Measurements from ENCODE around the gene TMEM63A. TPM values are rescaled to one million over a fixed set of nuclear protein-coding genes. Genes with fewer than 3 reads are reported as not detected.
A peak's percentile ranks its signal among the peaks of the same experiment; 100 is the strongest.

Gene TMEM63A
- total RNA-seq, 2 experiments from 2014 or later: 126 to 127 TPM

DNA sequence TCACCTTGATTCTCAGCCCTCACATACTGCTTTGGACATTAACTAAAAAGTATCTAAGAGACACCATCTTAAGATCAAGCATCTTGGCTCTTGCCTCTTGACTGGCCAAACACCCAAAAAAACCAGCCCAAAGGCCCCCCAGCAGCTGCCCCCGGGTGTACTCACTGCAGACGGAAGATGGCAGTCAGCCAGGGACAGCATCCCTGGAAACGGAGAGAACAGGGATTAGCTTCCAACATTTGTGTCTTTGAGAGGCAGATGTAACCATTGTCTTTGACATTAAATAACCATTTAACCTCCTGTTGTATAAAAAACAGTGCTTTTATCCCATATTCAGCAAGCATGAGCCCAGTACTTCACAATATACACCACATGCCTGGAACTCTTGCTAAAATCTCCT is 11.3 kb downstream of the TMEM63A start:
- H3K27me3 Mint-ChIP-seq: no peaks in the 10 kb centered on the region
- no peak overlapping the region for H3K27ac Mint-ChIP-seq
- DNase-seq: no peak
- H3K4me3 Mint-ChIP-seq: no peak overlapping the region
- ChIA-PET CTCF (interaction anchor here (0.9 to 1.3 kb wide), 3 partner anchors 11 to 40 kb away, joined by 3 to 4 read pairs (median 4); partner anchors contain the start of gene TMEM63A), POLR2A (interaction anchor here (0.9 to 4.0 kb wide), 3 partner anchors 11 to 53 kb away, joined by 3 to 40 read pairs (median 4); partner anchors contain the start of genes PYCR2 and TMEM63A)
- H3K9me3 Mint-ChIP-seq: no peaks in the 10 kb centered on the region
- peaks cover 59% of the 10 kb centered on the region for H3K4me1 Mint-ChIP-seq
- H3K36me3 Mint-ChIP-seq (ENCODE audit: low read depth): peaks cover 74% of the 10 kb centered on the region

DNA sequence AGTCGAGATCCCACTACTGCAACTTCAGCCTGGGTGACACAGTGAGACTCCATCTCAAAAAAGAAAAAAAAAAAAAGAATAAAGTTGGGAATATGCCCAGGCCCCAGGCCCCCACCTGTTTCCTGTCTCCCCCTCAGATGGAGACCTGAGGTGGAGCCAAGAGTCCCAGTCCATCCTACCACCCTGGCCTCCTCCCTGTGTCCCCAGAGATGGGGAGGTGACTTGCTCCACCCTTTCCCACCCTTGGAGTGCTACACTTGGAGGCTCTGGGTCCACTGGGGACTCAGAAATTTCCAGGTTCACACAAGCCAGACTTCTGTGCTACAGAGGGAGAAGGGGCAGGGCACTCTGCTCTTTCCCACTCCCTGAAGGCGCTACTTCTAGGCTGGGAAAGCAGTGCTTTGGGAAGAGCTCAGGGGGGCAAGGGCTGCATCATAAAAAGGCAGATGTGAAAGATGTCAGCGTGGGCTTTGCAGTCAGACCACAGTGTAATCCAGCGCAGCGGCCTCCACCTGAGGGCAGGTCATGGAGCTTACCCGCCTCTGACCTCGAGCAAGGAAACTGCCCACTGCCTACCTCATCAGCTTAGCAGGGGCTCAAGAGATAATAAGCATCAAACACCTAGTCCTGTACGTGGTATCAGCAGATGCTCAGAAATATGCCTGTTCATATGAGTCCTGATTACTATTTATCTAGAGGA is 13.4 kb downstream of the TMEM63A start:
- Mint-ChIP-seq H3K36me3 (ENCODE audit: low read depth) (peaks cover 73% of the 10 kb centered on the region), H3K4me1 (peaks cover 58% of the 10 kb centered on the region), H3K27me3 (no peaks in the 10 kb centered on the region), H3K4me3 (no peak overlapping the region), H3K9me3 (no peaks in the 10 kb centered on the region), H3K27ac (no peak overlapping the region)
- ChIA-PET POLR2A (interaction anchor here (4.0 kb wide), 1 partner anchor 13 kb away, joined by 40 read pairs; the partner anchor contains the start of gene TMEM63A), CTCF (no interaction called here)
- no peak for DNase-seq

DNA sequence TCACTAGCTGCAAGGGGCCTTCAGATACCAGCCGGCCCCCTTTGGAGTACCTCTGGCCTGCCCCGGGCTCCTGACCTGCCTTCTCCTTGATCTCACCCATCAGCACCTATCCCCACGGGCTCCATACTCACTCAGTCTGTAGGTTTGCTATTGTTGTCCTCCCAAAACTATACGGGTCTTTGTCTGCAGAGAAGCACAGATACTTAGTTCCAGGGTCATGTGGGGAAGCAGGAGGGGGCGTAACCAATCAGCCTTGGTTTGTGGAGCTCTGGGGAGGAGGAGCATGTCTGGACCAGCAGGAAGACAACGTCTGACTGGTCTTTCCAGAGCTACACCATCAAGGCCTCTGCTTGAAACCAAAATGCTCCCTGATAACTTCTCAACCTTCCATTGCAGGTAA is 15.2 kb downstream of the TMEM63A start:
- Mint-ChIP-seq H3K9me3 (no peaks in the 10 kb centered on the region), H3K4me3 (no peak overlapping the region), H3K4me1 (peaks cover 46% of the 10 kb centered on the region), H3K36me3 (ENCODE audit: low read depth) (peaks cover 72% of the 10 kb centered on the region), H3K27ac (peak overlapping the region; percentile 41), H3K27me3 (no peaks in the 10 kb centered on the region)
- POLR2A ChIA-PET: interaction anchor here (1.0 to 3.1 kb wide), 5 partner anchors 15 to 89 kb away, joined by 3 to 24 read pairs (median 8); partner anchors contain the start of genes SRP9 and TMEM63A
- CTCF ChIA-PET: interaction anchor here (2.0 to 2.1 kb wide), 2 partner anchors 10 to 15 kb away, joined by 6 to 7 read pairs; partner anchors contain the start of gene TMEM63A
- no peak for DNase-seq

DNA sequence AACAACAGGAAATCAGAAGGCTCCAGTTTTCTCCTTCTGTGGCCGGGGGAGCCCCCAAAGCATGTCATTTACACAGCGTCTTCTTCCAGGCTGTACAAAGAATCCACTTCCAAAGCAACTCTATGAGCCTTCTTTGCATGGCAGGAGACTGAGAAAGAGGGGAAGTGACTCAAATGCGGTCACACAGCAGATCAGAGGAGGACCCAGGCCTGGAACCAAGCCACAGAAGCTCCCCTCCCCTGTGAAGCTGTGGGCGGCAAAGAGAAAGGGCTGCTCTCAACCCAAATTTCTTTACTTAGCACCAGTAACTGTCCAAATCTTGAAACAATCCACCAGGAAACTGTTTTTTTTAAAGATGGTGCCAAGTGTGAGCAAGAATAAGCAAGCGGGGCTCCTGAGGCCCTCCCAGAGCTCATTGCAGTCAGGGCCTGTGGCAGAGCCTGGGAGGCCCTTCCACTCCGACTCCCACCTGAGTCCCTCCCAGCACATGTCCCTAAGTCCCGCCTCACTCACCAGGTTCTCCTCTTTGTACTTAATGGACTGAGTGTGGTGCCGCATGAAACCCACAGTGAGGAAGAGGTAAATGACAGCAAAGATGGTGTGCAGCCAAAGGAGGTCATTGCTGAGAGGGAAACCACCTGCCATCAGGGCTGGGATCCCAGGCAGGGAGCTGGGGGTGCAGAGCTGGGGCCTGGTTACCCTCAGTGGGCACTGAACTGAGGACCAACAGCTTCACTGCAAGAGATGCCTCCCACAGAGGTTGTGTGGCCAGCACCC is 15.9 kb downstream of the TMEM63A start:
- Mint-ChIP-seq H3K9me3 (no peaks in the 10 kb centered on the region), H3K4me1 (peaks cover 39% of the 10 kb centered on the region), H3K36me3 (ENCODE audit: low read depth) (peaks cover 72% of the 10 kb centered on the region), H3K27me3 (no peaks in the 10 kb centered on the region), H3K27ac (peak overlapping the region; percentile 50), H3K4me3 (no peak overlapping the region)
- POLR2A ChIA-PET: interaction anchor here (0.7 to 3.1 kb wide), 8 partner anchors 16 to 134 kb away, joined by 3 to 24 read pairs (median 4); partner anchors contain the start of genes SRP9 and TMEM63A
- DNase-seq: peak; percentile 77
- CTCF ChIA-PET: interaction anchor here (2.0 to 2.1 kb wide), 2 partner anchors 11 to 15 kb away, joined by 6 to 7 read pairs; partner anchors contain the start of gene TMEM63A

DNA sequence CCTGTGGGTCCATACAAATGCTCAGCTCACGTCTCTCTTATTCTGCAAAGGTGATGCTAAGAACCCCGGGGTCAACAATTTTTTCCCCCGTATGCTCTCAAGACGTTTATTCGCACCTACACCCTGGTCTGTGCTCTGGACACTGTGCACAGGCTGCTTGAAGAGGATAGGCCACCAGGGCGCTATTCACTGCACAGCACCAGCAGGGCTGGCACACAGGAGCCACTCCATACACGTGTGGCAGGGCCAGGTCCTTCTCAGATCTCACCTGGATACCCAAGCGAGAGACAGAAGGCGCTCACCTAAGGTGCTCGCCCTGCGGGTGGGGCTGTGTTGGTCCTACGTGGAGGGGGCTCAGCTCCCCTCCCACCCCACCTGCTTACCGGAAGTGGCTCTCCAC is 16.7 kb downstream of the TMEM63A start:
- peaks cover 71% of the 10 kb centered on the region for H3K36me3 Mint-ChIP-seq (ENCODE audit: low read depth)
- peaks cover 36% of the 10 kb centered on the region for H3K4me1 Mint-ChIP-seq
- POLR2A ChIA-PET: interaction anchor here (0.6 to 3.1 kb wide), 5 partner anchors 16 to 88 kb away, joined by 3 to 24 read pairs (median 8); partner anchors contain the start of genes SRP9 and TMEM63A
- peak overlapping the region; percentile 50 for H3K27ac Mint-ChIP-seq
- CTCF ChIA-PET: interaction anchor here (0.9 to 2.1 kb wide), 4 partner anchors 11 to 46 kb away, joined by 3 to 7 read pairs (median 5); partner anchors contain the start of gene TMEM63A
- no peaks in the 10 kb centered on the region for H3K27me3 Mint-ChIP-seq
- DNase-seq: no peak
- H3K9me3 Mint-ChIP-seq: no peaks in the 10 kb centered on the region
- H3K4me3 Mint-ChIP-seq: no peak overlapping the region

DNA sequence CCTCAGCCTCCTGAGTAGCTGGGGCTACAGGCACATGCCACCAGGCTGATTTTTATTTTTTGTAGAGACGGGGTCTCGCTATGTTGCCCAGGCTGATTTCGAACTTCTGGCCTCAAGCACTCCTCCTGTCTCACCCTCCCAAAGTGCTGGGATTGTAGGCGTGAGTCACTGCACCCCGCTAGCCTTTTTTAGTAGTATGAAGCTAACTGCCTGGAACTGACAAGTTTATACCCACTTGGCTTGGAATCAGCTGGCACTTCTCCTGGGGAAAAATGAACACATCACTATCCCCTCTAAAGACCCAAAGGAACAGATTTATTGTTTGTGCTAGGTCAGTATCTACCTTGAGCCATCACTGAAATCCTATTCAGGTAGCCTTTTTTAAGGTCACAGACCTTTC is 19.0 kb downstream of the TMEM63A start:
- Mint-ChIP-seq H3K4me1 (peaks cover 34% of the 10 kb centered on the region), H3K36me3 (ENCODE audit: low read depth) (peaks cover 71% of the 10 kb centered on the region), H3K4me3 (no peak overlapping the region), H3K27me3 (no peaks in the 10 kb centered on the region), H3K9me3 (no peaks in the 10 kb centered on the region), H3K27ac (no peak overlapping the region)
- POLR2A ChIA-PET: no interaction called here
- no peak for DNase-seq
- CTCF ChIA-PET: interaction anchor here (0.5 kb wide), 1 partner anchor 103 kb away, joined by 3 read pairs; no protein-coding TSS in a partner anchor

DNA sequence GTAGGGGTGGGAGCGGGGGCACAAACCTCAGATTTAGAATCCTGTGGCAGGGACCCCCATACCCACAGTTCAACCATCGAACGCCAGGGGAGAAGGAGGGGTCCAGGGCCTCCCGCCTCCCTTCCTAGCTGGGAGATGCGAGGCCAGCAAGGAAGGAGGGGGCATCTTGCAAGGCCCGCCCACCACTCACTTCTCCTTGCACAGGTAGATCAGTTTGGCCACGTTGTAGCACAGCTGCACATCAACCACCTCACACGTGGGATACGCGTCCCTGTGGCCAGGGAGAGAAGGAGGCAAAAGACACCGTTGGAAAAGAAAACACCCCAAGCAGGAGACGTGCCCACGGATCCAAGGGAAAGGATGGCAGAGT is 19.6 kb downstream of the TMEM63A start:
- Mint-ChIP-seq H3K4me3 (no peak overlapping the region), H3K4me1 (peaks cover 31% of the 10 kb centered on the region), H3K27me3 (no peaks in the 10 kb centered on the region), H3K9me3 (no peaks in the 10 kb centered on the region), H3K36me3 (ENCODE audit: low read depth) (peaks cover 70% of the 10 kb centered on the region), H3K27ac (no peak overlapping the region)
- no peak for DNase-seq
- CTCF ChIA-PET: no interaction called here
- POLR2A ChIA-PET: no interaction called here

DNA sequence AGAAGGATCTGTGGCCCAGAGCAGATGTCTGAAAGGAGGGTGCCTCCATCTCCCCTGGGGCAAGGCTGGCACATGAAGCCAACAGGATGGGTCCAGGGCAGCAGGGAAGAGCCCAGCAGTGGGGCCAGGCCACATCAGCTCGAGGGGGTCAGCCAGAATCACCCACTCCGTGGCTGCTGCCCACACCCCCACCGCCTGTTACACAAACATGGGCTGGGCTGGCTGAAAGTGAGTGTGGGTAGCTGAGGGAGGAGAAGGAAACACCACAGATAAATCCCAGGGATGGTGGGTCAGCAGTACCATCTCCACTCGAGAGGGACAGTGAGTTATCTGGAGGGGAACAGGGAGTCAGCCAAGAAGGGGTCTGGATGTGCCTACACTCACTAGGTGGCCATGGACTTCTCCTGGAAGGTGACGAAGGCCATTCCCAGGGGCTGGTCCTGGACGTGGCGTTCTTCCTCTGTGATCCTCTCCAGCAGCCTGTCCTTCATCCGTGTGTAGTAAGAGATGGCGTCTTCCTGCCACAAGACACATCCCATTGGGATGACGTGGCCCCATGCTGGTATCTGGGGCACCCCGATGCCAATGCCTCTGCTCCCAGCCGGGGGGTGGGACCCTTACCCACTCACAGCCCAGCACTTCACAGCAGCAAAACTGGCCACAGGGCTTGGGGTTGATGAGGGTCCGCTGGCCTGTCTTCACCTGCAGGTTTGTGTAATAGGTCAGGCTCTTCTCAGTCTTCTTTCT is 20.2 kb downstream of the TMEM63A start:
- ChIA-PET POLR2A (interaction anchor here (0.5 kb wide), 1 partner anchor 49 kb away, joined by 3 read pairs; no protein-coding TSS in a partner anchor), CTCF (no interaction called here)
- H3K27ac Mint-ChIP-seq: no peak overlapping the region

DNA sequence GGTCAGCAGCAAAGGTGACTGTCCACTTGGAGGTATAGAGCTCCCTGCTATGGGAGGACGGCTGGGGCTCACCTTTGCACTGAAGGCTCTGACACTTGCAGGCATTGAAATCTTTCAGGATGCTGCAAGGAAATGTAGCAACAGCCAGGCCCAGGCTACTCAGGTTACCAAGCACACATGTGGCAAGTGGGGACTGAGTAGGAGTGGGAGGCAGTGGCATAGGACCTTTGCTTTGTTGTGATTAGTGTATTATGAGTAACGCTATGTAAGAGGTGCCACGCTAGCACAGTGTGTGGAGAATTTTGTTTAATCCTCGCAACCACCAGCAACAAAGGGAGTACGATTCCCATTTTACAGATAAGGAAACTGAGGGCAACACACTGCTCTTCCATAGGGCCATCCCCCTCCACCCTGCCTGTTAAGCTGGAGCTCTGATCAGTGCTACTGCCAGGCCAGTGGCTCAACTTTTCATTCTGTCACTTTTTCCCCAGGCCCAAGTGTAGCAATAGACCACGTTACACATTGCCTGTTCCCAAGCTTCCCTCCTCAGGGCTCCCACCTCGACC is 21.2 kb downstream of the TMEM63A start:
- CTCF ChIA-PET: interaction anchor here (1.6 kb wide), 1 partner anchor 12 kb away, joined by 4 read pairs; no protein-coding TSS in a partner anchor
- no peak overlapping the region for H3K4me3 Mint-ChIP-seq
- POLR2A ChIA-PET: interaction anchor here (0.7 kb wide), 1 partner anchor 50 kb away, joined by 3 read pairs; no protein-coding TSS in a partner anchor
- H3K36me3 Mint-ChIP-seq (ENCODE audit: low read depth): peaks cover 65% of the 10 kb centered on the region
- no peaks in the 10 kb centered on the region for H3K9me3 Mint-ChIP-seq
- peaks cover 14% of the 10 kb centered on the region for H3K4me1 Mint-ChIP-seq
- no peaks in the 10 kb centered on the region for H3K27me3 Mint-ChIP-seq
- H3K27ac Mint-ChIP-seq: no peak overlapping the region
- no peak for DNase-seq

More for the DNA sequence above, 20.2 kb downstream of the TMEM63A start:
- Mint-ChIP-seq H3K4me3 (no peak overlapping the region), H3K4me1 (peaks cover 25% of the 10 kb centered on the region), H3K36me3 (ENCODE audit: low read depth) (peaks cover 68% of the 10 kb centered on the region), H3K27me3 (no peaks in the 10 kb centered on the region), H3K9me3 (no peaks in the 10 kb centered on the region)
- no peak for DNase-seq

DNA sequence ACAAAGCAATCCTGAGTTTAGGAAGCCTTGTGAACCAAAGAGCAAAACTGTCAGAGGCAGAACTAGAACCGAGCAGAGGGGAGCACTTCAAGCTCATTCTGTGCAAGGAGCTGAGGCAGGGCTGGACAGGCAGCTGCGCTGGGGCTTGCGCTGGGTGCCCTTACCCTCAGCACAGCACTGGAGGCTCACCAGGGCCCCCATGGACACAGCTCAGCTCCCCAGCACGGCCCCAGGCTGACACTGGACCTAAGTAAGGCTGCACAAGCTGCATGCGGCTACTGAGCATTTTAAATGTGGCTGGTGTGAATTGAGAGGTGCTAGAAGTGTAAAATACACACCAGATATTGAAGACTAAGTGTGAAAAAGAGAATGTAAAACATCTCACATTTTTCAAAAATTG is 22.1 kb downstream of the TMEM63A start:
- DNase-seq: no peak
- Mint-ChIP-seq H3K4me3 (no peak overlapping the region), H3K27me3 (no peaks in the 10 kb centered on the region), H3K4me1 (peaks cover 12% of the 10 kb centered on the region), H3K9me3 (no peaks in the 10 kb centered on the region), H3K27ac (no peak overlapping the region), H3K36me3 (ENCODE audit: low read depth) (peaks cover 64% of the 10 kb centered on the region)
- ChIA-PET CTCF (interaction anchor here (0.9 to 1.6 kb wide), 2 partner anchors 11 to 23 kb away, joined by 3 to 4 read pairs; no protein-coding TSS in a partner anchor), POLR2A (interaction anchor here (1.0 to 1.4 kb wide), 2 partner anchors 23 to 64 kb away, joined by 3 to 6 read pairs; partner anchors contain the start of gene PYCR2)

DNA sequence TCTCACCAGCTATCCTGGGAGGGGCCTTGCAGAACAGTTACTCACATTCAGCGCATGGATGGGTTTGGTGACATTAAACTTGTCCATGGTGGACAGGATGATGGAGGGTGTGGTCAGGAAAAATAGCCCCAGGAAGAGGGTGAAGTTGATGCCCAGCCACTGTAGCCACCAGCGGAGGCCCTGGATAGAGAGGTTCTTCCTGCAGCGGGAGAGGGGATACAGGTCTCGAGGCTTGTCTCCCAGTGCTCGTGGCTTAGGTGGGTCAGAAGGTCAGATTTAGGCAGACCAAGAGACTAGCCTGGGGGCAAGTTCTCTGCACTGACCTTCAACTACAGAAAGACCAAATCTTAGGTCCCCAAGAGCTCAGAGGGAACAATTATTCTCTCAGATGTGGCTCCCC is 23.0 kb downstream of the TMEM63A start:
- ChIA-PET POLR2A (interaction anchor here (1.4 kb wide), 1 partner anchor 24 kb away, joined by 3 read pairs; no protein-coding TSS in a partner anchor), CTCF (no interaction called here)
- no peak overlapping the region for H3K4me3 Mint-ChIP-seq
- no peaks in the 10 kb centered on the region for H3K27me3 Mint-ChIP-seq
- H3K4me1 Mint-ChIP-seq: peaks cover 7% of the 10 kb centered on the region
- no peak overlapping the region for H3K27ac Mint-ChIP-seq
- no peaks in the 10 kb centered on the region for H3K9me3 Mint-ChIP-seq
- H3K36me3 Mint-ChIP-seq (ENCODE audit: low read depth): peaks cover 69% of the 10 kb centered on the region
- no peak for DNase-seq

DNA sequence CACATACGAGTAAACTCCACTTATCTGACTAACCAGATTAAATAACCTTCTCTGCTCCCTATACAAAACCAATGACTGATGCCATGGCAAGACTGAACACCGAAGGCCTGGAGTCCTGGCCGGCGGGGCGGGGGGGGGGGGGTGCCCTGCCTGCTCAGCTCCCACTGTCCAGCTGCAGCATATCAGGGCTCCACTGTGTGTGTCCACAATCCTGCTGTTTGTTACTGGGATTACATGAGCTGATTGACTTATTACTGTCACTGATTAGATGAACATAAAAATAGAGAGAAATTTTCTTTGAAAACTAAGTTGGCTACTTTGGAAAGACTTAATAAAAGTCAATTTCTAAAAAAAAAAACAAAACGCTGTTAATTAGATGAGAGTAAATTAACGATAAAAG is 24.9 kb downstream of the TMEM63A start:
- H3K9me3 Mint-ChIP-seq: no peaks in the 10 kb centered on the region
- ChIA-PET POLR2A (interaction anchor here (1.4 to 1.5 kb wide), 2 partner anchors 17 to 26 kb away, joined by 3 to 5 read pairs; partner anchors contain the start of gene TMEM63A), CTCF (interaction anchor here (1.3 to 1.7 kb wide), 2 partner anchors 17 to 54 kb away, joined by 3 to 6 read pairs; no protein-coding TSS in a partner anchor)
- no peak overlapping the region for H3K4me3 Mint-ChIP-seq
- H3K27ac Mint-ChIP-seq: no peak overlapping the region
- DNase-seq: no peak
- no peaks in the 10 kb centered on the region for H3K27me3 Mint-ChIP-seq
- peaks cover 10% of the 10 kb centered on the region for H3K4me1 Mint-ChIP-seq
- peaks cover 73% of the 10 kb centered on the region for H3K36me3 Mint-ChIP-seq (ENCODE audit: low read depth)
